K562 (cell line): ENCODE results near the gene CYSRT1. TPM values are rescaled to one million over a fixed set of nuclear protein-coding genes. Genes with fewer than 3 reads are reported as not detected.

ENCODE experiments used
- CBFB ChIP-seq: sonication (generic); formaldehyde crosslinking; IDR thresholded peaks from 2 replicates; pipeline ENCODE4 v1.4.0; 2020; ENCODE audit warnings: mild to moderate bottlenecking, missing genetic modification reagents
- EP400 ChIP-seq: fragments of 450-650 bp; IDR thresholded peaks from 2 replicates; pipeline ENCODE4 v1.6.1; 2017; ENCODE audit warnings: antibody characterized with exemption, mild to moderate bottlenecking, moderate library complexity
- EWSR1 ChIP-seq: fragments of 450-650 bp; IDR thresholded peaks from 2 replicates; pipeline ENCODE4 v1.6.1; 2018; ENCODE audit warnings: borderline replicate concordance, mild to moderate bottlenecking, low read depth, moderate library complexity; ENCODE audit not compliant: partially characterized antibody
- FIP1L1 ChIP-seq: fragments of 200-400 bp; formaldehyde crosslinking; IDR thresholded peaks from 2 replicates; pipeline ENCODE4 v1.6.1; 2018; ENCODE audit warnings: mild to moderate bottlenecking, low read depth, low read length; ENCODE audit not compliant: poor library complexity, severe bottlenecking
- FOXM1 ChIP-seq, 2 experiments: fragments of 450-650 bp in 1 of 2; sonication (generic) in 1 of 2; formaldehyde crosslinking in 1 of 2; IDR thresholded peaks; 2 replicates each; pipeline versions ENCODE4 v1.6.1 to v1.9.0; 2017 to 2022; ENCODE audit warnings: low read depth in 2 of 2, mild to moderate bottlenecking in 2 of 2, missing genetic modification reagents in 1 of 2, moderate library complexity in 1 of 2
- GTF2E2 ChIP-seq: fragments of 200-800 bp; sonication (Bioruptor generic); IDR thresholded peaks from 2 replicates; pipeline ENCODE4 v1.6.1; 2016; ENCODE audit warnings: missing genetic modification characterization, missing compliant biosample characterization
- HIVEP1 ChIP-seq: fragments of 250-450 bp; sonication (Bioruptor Pico); IDR thresholded peaks from 2 replicates; pipeline ENCODE4 v1.4.0; 2020; ENCODE audit warnings: mild to moderate bottlenecking
- IRF2 ChIP-seq: sonication (generic); formaldehyde crosslinking; IDR thresholded peaks from 2 replicates; pipeline ENCODE4 v1.8.1; 2022; ENCODE audit warnings: mild to moderate bottlenecking, missing genetic modification reagents
- KAT2B ChIP-seq: IDR thresholded peaks from one replicate; pipeline ENCODE4 v1.6.1; 2012; ENCODE audit warnings: low read depth, mild to moderate bottlenecking, control low read depth, inconsistent platforms, low read length, moderate library complexity
- KDM2B ChIP-seq: fragments of 250-450 bp; sonication (Bioruptor Pico); IDR thresholded peaks from 2 replicates; pipeline ENCODE4 v1.8.0; 2021; ENCODE audit warnings: mild to moderate bottlenecking, moderate library complexity
- NEUROD1 ChIP-seq: fragments of 150-350 bp; IDR thresholded peaks from 2 replicates; pipeline ENCODE4 v1.6.1; 2014; ENCODE audit warnings: borderline replicate concordance, low read length, low read depth; ENCODE audit not compliant: partially characterized antibody
- NFE2L1 ChIP-seq: fragments of 450-650 bp; IDR thresholded peaks from 2 replicates; pipeline ENCODE4 v1.6.1; 2016; ENCODE audit warnings: missing genetic modification characterization, low read depth, mild to moderate bottlenecking, missing compliant biosample characterization, moderate library complexity, borderline replicate concordance
- NFIC ChIP-seq: fragments of 450-650 bp; IDR thresholded peaks from 2 replicates; pipeline ENCODE4 v1.6.1; 2017; ENCODE audit warnings: mild to moderate bottlenecking, inconsistent platforms
- NONO ChIP-seq, 2 experiments: fragments of 200-400 bp in 1 of 2; fragments of 450-650 bp in 1 of 2; formaldehyde crosslinking in 1 of 2; IDR thresholded peaks; 2 replicates each; pipeline ENCODE4 v1.6.1; 2017; ENCODE audit warnings: low read depth in 2 of 2, mild to moderate bottlenecking in 2 of 2, moderate library complexity in 2 of 2, low read length in 1 of 2
- PRPF4 ChIP-seq: fragments of 200-400 bp; formaldehyde crosslinking; IDR thresholded peaks from one replicate; pipeline ENCODE4 v1.6.1; 2017; ENCODE audit warnings: low read length, low read depth, mild to moderate bottlenecking; ENCODE audit not compliant: insufficient read depth, poor library complexity, severe bottlenecking
- RBM22 ChIP-seq: fragments of 200-400 bp; formaldehyde crosslinking; IDR thresholded peaks from 2 replicates; pipeline ENCODE4 v1.6.1; 2018; ENCODE audit warnings: low read length, low read depth; ENCODE audit not compliant: poor library complexity, severe bottlenecking
- SIN3B ChIP-seq: fragments of 450-650 bp; IDR thresholded peaks from 2 replicates; pipeline ENCODE4 v1.6.1; 2017; ENCODE audit warnings: low read depth, mild to moderate bottlenecking, moderate library complexity
- SNRNP70 ChIP-seq: fragments of 200-400 bp; formaldehyde crosslinking; optimal IDR thresholded peaks from 2 replicates; pipeline ENCODE3; 2017; ENCODE audit warnings: low read depth, low read length
- TEAD4 ChIP-seq, 2 experiments: sonication (generic) in 1 of 2; formaldehyde crosslinking in 1 of 2; IDR thresholded peaks; 2 replicates each; pipeline versions ENCODE4 v1.6.1 to v1.8.0; 2012 to 2022; ENCODE audit warnings: borderline replicate concordance in 1 of 2, inconsistent platforms in 1 of 2, low read length in 1 of 2, mild to moderate bottlenecking in 1 of 2, missing genetic modification reagents in 1 of 2
- TGIF2 ChIP-seq: sonication (generic); formaldehyde crosslinking; IDR thresholded peaks from 2 replicates; pipeline ENCODE4 v1.8.1; 2022; ENCODE audit warnings: mild to moderate bottlenecking, missing genetic modification reagents, moderate library complexity
- ZBTB34 ChIP-seq: fragments of 250-450 bp; sonication (Bioruptor Pico); IDR thresholded peaks from 2 replicates; pipeline ENCODE4 v1.8.0; 2021; ENCODE audit warnings: mild to moderate bottlenecking, moderate library complexity
- ZFX ChIP-seq: sonication (generic); formaldehyde crosslinking; IDR thresholded peaks from 2 replicates; pipeline ENCODE4 v1.8.0; 2022; ENCODE audit warnings: mild to moderate bottlenecking, missing genetic modification reagents, moderate library complexity
- ZNF23 ChIP-seq: fragments of 250-450 bp; sonication (Bioruptor Pico); IDR thresholded peaks from 2 replicates; pipeline ENCODE4 v1.4.0; 2020; ENCODE audit warnings: mild to moderate bottlenecking
- ZNF639 ChIP-seq, 2 experiments: fragments of 200-800 bp in 1 of 2; sonication (Bioruptor generic) in 1 of 2; sonication (generic) in 1 of 2; formaldehyde crosslinking in 1 of 2; IDR thresholded peaks in 1 of 2; conservative IDR thresholded peaks in 1 of 2; 2 replicates each; pipeline versions ENCODE4 v1.5.0 to v1.6.1; 2016 to 2020; ENCODE audit warnings: missing compliant biosample characterization in 1 of 2, missing genetic modification characterization in 1 of 2, missing genetic modification reagents in 1 of 2
- ZNF780A ChIP-seq: fragments of 250-450 bp; sonication (Bioruptor Pico); IDR thresholded peaks from 2 replicates; pipeline ENCODE4 v1.5.0; 2021; ENCODE audit warnings: mild to moderate bottlenecking
- polyA plus RNA-seq, 8 experiments: library from polyadenylated mRNA; depleted of rRNA in 4 of 8; stranded (reverse) in 5 of 8; unstranded in 3 of 8; fragments of >200 nt; fragmentation: Nextera tagmentation in 2 of 8; fragmentation: Illumina TruSeq in 1 of 8; extraction: Ambion mirVana in 2 of 8; extraction: Trizol in 1 of 8; gene quantifications; 2 replicates each; pipeline versions ENCODE4 v1.2.1 to v1.2.3, GENCODE V29; 2011 to 2014; ENCODE audit warnings: inconsistent platforms in 1 of 8, missing spikeins in 1 of 8
- total RNA-seq, 7 experiments: library from RNA; depleted of rRNA in 6 of 7; stranded (reverse); fragments of >200 nt in 6 of 7; fragmentation: Illumina TruSeq in 2 of 7; extraction: Trizol in 2 of 7; gene quantifications; 2 replicates each; pipeline versions ENCODE4 v1.2.1 to v1.2.3, GENCODE V29; 2011 to 2021; ENCODE audit warnings: low replicate concordance in 1 of 7

Gene CYSRT1
- total and polyA plus RNA-seq, 9 of the 15 experiments (the other 6 are each of a cell fraction or from before 2014, with no cell fraction given), result 0.04 to 1.4 (median 0.42) TPM; not detected in 3

GRCh38 chr9:137240841-137241489, 16.0 kb downstream of the CYSRT1 start, which contains the start of gene TUBB4B (continued):
- peak; percentile 96 for TF ChIP-seq FIP1L1
- no peak for TF ChIP-seq KAT2B
- TF ChIP-seq HIVEP1, result no peak
- TF ChIP-seq ZNF23 (CRISPR knock-in tag), result no peak
- TF ChIP-seq NFE2L1 (tag), result no peak
- TF ChIP-seq SNRNP70, result no peak
- TF ChIP-seq NONO (IDR thresholded peaks at IDR 0.05; ENCODE audit: low read depth in 2 of 2, low read length in 1 of 2), result peak in 1 of 2 experiments; percentile 92; a peak in 2 of 4 replicates
- TF ChIP-seq NFIC, result peak; percentile 79
- TF ChIP-seq ZFX (CRISPR knock-in tag), result peak; percentile 30; the same call in 1 of the 2 replicates
- TF ChIP-seq PRPF4, result peak; percentile 98
- peak; percentile 94 for TF ChIP-seq RBM22
- TF ChIP-seq SIN3B, result no peak
- TF ChIP-seq TEAD4 (IDR thresholded peaks at IDR 0.05; ENCODE audit: low read length), result no peak
- no peak for TF ChIP-seq TEAD4 (CRISPR knock-in tag; IDR thresholded peaks at IDR 0.05; ENCODE audit: borderline replicate concordance)
- no peak for TF ChIP-seq CBFB (CRISPR knock-in tag)
- 0 out of 4 replicates have a peak, but pooled peaks of 1 of the 2 experiments have one; percentile 2 for TF ChIP-seq ZNF639 (CRISPR knock-in tag; conservative IDR thresholded peaks at IDR 0.05 in 1 of 2, IDR thresholded peaks at IDR 0.05 in 1 of 2)
- TF ChIP-seq FOXM1 (IDR thresholded peaks at IDR 0.05; ENCODE audit: low read depth), result peak; percentile 100
- TF ChIP-seq FOXM1 (CRISPR knock-in tag; IDR thresholded peaks at IDR 0.05; ENCODE audit: low read depth), result peak; percentile 100
- no peak for TF ChIP-seq ZNF780A (CRISPR knock-in tag)
- TF ChIP-seq NEUROD1, result peak; percentile 100
- no peak; the same call in 1 of the 2 replicates for TF ChIP-seq TGIF2
- no peak for TF ChIP-seq IRF2 (CRISPR knock-in tag)
- no peak for TF ChIP-seq EP400
- no peak for TF ChIP-seq KDM2B (CRISPR knock-in tag)
- TF ChIP-seq GTF2E2 (tag), result peak; percentile 99
- TF ChIP-seq EWSR1, result no peak
- TF ChIP-seq ZBTB34 (CRISPR knock-in tag), result no peak
